HepG2 (cell line): Measurements from ENCODE around the gene CACNA1D. TPM values are rescaled to one million over a fixed set of nuclear protein-coding genes. Genes with fewer than 3 reads are reported as not detected.

Source experiments
- ATF1 ChIP-seq: IDR thresholded peaks from 2 replicates; pipeline ENCODE4 v1.6.1; 2016; ENCODE audit warnings: mild to moderate bottlenecking, control low read depth
- CEBPB ChIP-seq: IDR thresholded peaks from 2 replicates; pipeline ENCODE4 v1.6.1; 2011; ENCODE audit warnings: low read depth, low read length, improper control_type of control experiment, borderline replicate concordance
- CHD2 ChIP-seq: IDR thresholded peaks from 2 replicates; pipeline ENCODE4 v1.6.1; 2011; ENCODE audit warnings: low read depth, low read length, improper control_type of control experiment
- GPN1 ChIP-seq: sonication (generic); formaldehyde crosslinking; IDR thresholded peaks from 2 replicates; pipeline ENCODE4 v1.5.1; 2020; ENCODE audit warnings: missing genetic modification reagents, borderline replicate concordance
- THAP9 ChIP-seq: sonication (generic); formaldehyde crosslinking; IDR thresholded peaks from 2 replicates; pipeline ENCODE4; 2020; ENCODE audit warnings: missing genetic modification reagents, mild to moderate bottlenecking, borderline replicate concordance
- ZBTB43 ChIP-seq: sonication (generic); formaldehyde crosslinking; conservative IDR thresholded peaks from 2 replicates; pipeline ENCODE4 v1.4.0; 2020; ENCODE audit warnings: missing genetic modification reagents
- ZNF224 ChIP-seq: sonication (generic); formaldehyde crosslinking; IDR thresholded peaks from 2 replicates; pipeline ENCODE4 v1.5.0; 2020; ENCODE audit warnings: mild to moderate bottlenecking, missing genetic modification reagents
- ZNF3 ChIP-seq: IDR thresholded peaks from 2 replicates; pipeline ENCODE4 v1.7.0; 2017; ENCODE audit warnings: inconsistent platforms
- ZNF687 ChIP-seq: sonication (generic); formaldehyde crosslinking; IDR thresholded peaks from 2 replicates; pipeline ENCODE4 v1.5.1; 2020; ENCODE audit warnings: mild to moderate bottlenecking, missing genetic modification reagents, moderate library complexity
- polyA plus RNA-seq, 8 experiments: library from polyadenylated mRNA; depleted of rRNA in 3 of 8; stranded (reverse) in 7 of 8; unstranded in 1 of 8; fragments of >200 nt; fragmentation: Illumina TruSeq in 4 of 8; extraction: Trizol in 4 of 8; gene quantifications; 2 replicates each; pipeline versions ENCODE4 v1.2.1 to v1.2.3, GENCODE V29; 2011 to 2016; ENCODE audit warnings: low read depth in 4 of 8, missing spikeins in 1 of 8, mixed read lengths in 1 of 8; ENCODE audit not compliant: insufficient read depth in 1 of 8
- total RNA-seq, 5 experiments: library from RNA; depleted of rRNA; stranded (reverse); fragments of >200 nt; fragmentation: Illumina TruSeq; extraction: Trizol; gene quantifications; 2 replicates each; pipeline ENCODE4 v1.2.3, GENCODE V29; 2016; ENCODE audit warnings: low read depth in 1 of 5

Gene CACNA1D
- total and polyA plus RNA-seq, 2 of the 13 experiments (the other 11 are each of a cell fraction or from before 2014, with no cell fraction given): 0.26 to 0.38 TPM

- TF ChIP-seq ZNF687 (peak; percentile 25; the same call in 1 of the 2 replicates), ZNF224 (CRISPR knock-in tag) (no peak), CHD2 (no peak), CEBPB (peak; percentile 17; the same call in 1 of the 2 replicates), THAP9 (0 out of 2 replicates have a peak, but pooled peaks have one; percentile 33), GPN1 (CRISPR knock-in tag) (no peak), ZNF3 (CRISPR knock-in tag) (no peak), ZBTB43 (CRISPR knock-in tag) (no peak), ATF1 (CRISPR knock-in tag) (no peak)
Observed at GRCh38 chr3:53709860-53710674, 215.7 kb downstream of the CACNA1D start (continued).
